ENCODE data around the gene STX2.
"Not testable (repeated sequence)": the region's sequence is repeated elsewhere in the genome, so short reads cannot be mapped to it uniquely, and the experiment has no call there.

The STX2 gene

DNA sequence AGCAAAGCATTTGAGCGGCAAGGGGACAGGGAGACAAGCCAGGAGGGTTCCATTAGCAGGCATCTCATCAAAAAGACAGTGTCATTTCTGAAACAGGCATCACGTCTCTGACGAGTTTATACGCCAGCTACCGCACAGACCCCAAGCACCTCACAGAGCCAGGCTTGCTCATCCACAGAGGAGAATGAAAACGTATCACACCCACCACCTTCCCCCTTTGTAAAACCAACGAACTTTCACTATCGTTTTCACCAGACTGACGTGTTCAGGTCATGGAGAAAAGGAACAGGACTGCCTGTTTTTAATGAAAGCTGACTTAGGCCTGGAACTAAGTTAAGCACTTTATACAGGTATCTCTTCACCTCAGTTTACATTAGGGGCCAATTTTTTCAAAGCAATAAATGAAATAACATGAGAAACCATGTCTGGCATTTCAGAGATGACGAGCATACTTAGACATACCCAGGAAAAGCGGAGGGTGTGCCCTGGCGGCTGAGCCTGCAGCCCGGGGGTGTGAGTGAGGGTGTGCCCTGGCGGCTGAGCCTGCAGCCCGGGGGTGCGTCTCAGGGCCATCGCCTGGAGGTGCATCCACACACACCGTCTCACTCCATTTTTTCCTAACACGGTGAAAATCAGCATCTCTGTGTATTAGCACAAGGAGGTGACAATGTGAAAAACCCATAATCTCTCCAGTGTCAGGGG, 41.9 kb downstream of the STX2 start:
- DNase-seq (ENCODE audit: low spot score) = peak; percentile 60

DNA sequence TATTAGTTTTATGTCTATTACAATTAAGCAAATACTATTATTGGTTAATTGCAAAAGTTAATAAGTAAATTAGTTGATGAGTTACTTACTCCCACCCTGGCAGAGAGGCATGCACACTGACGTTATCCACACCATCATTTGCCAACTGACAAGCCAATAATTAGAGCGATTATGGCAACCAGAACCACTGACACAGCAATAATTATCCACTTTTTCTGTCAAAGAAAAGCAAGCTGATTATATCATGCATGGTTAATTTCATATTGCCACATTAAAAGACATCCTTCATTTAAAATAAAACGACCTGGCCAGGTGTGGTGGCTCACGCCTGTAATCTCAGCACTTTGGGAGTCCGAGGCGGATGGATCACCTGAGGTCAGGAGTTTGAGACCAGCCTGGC, 43.1 kb downstream of the STX2 start:
- DNase-seq (ENCODE audit: low spot score) = no peak

DNA sequence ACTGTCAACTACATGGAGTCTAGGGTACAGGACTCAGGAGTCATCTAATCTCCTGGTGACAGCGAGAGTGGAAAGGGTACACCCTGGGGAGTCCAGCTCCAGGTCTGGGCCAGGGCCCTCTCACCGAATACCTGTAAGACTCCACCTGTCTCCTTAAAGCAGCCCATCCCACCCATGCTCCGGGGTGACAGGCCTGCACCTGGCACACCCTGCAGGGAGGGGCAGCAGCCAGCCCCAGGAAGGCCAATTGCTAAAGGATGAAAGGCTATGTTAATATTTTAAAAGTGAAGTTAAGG, 45.5 kb downstream of the STX2 start:
- DNase-seq (ENCODE audit: low spot score) = no peak

DNA sequence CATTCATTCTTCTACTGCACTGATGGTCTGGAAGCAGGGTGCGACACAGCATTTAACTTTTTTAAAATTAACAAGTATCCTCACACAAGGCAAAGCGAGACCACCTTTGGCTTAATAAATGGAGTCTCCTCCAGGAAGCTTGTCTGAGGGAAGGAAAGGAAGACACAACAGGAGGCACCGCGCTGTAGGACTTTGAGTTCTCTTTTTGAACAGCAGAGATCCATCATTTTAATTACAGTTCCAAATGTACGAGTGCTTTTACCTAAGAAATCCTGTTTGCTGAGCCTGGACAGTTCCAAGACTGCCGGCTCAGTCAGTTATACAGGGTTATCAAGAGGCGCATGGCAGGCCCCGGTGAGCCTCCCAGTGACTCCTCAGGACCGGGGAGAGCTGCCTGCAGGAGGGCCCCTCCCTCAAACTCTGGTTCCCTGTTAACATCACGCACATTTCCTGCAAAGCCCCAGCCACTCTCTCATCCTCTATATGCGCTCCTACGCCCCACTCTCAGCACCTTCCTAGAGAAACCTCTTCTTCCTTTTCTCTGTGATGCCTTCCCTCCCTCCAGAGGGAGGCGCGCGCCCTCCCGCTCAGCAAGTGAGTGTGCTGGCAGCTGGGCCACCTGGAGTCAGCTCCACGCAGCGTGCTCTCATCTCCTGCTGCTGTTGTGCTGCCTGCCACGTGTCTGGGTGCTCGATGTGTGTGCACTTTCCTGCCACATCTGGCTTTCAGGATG, 46.1 kb downstream of the STX2 start:
- peak; percentile 19 for DNase-seq (ENCODE audit: low spot score)

DNA sequence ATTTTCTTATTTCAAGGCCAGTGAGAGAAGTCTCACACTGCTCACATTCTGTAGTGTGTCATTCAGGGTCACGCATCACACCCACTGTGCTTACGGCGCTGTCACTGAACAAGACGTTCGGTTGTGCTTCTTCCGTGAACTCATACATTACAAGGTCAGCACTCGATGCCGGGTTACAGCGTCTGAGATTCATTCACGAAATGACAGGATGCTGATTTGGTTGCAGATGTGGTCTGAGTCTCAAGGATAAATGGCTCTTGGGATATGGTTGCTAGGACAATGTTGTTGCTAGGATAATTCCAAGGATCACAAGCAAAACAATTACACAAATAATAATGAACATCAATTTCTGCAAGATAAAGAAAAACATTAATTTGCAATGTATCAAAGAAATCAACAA, 47.4 kb downstream of the STX2 start:
- no peak for DNase-seq (ENCODE audit: low spot score)

DNA sequence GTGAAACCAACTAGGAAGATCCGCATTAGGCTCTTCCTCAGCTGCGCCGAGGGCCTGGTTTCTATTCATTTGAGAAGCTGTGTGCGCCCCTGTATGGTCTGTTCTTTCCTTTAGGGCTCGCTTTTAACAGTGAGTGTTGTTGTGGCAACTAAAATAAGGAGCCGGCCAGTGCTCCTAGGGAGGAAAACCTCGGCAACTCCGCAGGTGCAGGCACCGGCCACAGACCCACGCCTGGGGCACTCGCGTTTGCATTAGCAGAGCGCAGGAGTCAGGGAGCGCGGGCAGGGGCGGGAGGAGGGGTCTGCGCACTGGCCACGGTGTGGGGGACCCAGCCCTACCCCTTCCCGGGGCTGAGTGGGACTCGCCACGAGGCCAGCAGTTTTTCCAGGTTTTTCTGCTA, 50.5 kb downstream of the STX2 start:
- no peak for DNase-seq (ENCODE audit: low spot score)

DNA sequence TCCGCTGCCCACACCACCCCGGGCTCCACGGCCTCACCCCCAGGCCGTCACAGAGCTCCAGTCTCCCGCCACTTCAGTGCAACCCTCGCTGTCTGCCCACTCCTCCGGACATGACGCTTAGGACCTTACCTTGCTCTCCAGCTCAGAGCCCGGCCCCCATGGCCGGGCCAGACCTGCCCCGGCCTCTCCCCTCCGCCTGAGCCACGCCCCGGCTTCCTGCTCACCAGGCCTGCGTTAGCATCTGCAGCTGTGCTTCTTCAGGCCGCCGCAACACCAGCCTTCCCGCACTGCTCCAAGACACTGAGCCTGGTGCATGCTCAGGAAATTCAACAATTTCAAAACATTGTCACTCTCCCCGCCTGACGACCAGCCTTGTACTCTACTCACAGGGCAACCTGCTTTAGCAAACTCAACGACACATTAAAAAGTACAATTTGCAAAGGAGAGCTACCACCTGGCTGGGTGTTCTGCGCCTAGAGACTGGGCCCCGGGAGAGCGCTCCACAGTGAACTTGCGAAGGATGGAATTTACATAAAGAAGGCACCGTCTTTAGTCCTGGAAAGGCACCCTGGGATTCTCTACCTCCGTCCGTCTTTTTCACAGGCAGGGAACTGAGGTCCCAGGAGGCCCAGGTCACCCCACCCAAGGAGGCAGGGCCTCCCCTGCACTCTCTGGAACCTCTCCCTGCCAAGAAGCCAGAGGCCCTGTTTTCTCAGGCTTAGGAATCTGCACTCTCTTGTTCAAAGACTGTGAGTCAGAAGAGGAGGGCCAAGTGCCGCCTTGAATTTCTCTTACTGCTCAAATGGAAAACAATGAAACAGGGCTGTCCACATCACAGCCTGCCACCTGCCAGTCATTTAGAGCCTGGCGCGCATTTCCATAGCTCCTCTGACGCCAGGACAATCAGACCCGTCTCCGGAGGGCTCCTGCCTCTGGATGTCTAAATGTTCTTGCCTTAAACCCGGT, 51.3 kb downstream of the STX2 start:
- DNase-seq (ENCODE audit: low spot score) = no peak

DNA sequence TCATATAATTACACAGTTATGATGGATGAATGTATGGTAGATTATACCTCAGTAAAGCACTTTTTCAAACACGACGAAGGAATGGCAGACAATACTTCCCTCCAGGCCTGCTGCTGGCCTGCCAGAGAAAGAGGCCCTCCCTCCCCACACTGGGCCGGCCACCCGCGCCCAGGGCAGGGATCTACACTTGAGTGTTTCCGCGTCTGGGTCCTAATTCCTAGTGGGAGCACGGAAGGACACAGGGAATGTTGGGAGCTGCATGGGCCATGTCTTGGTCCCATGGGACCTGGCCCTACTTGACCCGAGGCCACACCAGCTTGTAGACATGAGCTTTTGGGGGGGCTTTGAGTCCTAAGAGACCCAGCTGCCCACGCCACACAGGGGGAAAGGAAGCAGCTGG, 52.0 kb downstream of the STX2 start:
- DNase-seq (ENCODE audit: low spot score) = no peak

DNA sequence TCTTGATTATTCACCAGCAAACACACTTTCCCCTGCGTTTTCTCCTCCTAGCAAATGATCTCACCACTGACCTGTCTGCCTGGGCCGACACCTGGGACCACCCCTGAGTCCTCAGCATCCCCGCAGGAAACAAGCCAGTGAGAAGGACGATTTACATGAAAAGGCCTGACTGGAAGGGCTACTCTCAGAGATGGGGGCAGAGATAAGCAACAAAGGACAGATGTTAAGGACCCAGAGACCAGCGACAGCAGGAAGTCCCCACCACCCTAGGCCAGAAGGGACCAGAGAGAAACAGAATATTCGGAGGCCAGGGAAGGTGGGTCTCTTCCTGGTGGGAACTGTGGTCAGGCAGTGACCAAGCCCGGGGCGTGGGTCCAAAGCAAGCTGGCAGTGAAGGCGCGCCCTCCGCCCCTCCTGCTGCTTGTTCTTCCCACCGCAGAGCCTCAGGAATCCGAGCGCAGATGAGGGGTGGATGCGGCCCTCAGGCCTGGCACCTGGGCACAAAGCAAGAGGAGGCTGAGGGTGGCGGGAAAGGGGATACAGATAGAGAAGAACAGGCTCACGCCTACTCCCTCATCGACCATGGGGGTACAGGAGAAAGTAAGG, 55.8 kb downstream of the STX2 start:
- no peak for DNase-seq (ENCODE audit: low spot score)

DNA sequence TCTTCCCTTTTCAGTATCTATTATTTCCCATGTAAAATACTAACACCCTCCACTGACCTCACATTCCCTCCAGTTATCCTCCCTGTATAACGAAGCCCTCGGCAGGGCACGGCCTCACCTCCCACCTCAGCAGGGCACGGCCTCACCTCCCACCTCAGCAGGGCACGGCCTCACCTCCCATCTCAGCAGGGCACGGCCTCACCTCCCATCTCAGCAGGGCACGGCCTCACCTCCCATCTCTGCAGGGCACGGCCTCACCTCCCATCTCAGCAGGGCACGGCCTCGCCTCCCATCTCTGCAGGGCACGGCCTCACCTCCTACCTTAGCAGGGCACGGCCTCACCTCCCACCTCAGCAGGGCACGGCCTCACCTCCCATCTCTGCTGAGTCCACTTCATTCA, 56.8 kb downstream of the STX2 start:
- not testable (repeated sequence) for DNase-seq (ENCODE audit: low spot score)

DNA sequence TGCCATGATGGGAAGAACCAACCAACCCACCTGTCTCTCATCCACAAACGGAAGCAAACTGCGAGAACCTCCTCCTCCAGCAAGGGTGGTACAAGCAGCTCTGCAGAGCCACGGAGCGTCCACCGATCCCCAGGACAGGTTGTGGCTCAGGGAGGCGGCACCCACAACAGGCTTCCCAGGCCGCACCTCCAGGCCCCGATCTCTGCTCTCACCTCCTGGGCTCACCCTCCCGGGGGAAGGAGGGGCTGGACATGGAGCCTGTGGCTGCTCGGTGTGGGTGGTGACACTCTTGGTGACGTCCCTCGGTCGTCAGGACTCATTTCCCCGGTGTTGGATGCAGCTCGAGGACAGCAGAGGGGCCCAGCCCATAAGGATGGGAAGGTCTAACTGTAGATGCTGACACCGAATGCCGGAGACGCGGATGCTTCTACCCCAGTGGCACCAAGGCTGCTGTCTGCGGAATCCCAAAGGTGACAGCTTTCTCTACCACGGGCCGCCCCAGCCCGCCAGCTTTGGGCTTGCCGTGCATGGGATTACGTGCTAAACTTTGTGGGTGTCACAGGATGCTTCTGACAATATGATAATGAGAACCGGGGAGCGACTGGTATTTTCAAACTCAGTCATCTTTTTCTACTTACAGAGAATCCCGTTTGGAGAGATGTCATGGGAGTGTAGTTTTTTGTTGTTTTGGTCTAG, 58.0 kb downstream of the STX2 start:
- no peak for DNase-seq (ENCODE audit: low spot score)

DNA sequence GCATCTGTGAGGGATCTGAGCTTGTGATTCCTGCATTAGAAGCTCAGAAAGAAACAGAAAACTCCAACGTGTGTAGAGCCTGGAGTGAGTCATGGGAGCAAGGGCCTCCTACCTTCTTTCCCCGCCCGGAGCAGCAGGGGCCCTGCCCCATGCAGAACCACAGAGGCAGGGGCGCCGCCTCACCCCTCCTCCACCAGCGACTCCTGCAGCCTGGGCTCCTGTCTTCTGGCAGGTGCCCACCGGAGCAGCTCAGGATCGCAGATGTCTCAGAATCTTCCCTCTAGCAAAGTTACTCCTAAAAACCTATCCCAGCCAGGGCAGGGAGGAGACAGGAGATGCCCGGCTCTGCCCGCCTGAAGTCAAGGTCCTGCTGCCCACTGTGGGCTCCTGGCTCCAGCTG, 58.7 kb downstream of the STX2 start:
- no peak for DNase-seq (ENCODE audit: low spot score)

DNA sequence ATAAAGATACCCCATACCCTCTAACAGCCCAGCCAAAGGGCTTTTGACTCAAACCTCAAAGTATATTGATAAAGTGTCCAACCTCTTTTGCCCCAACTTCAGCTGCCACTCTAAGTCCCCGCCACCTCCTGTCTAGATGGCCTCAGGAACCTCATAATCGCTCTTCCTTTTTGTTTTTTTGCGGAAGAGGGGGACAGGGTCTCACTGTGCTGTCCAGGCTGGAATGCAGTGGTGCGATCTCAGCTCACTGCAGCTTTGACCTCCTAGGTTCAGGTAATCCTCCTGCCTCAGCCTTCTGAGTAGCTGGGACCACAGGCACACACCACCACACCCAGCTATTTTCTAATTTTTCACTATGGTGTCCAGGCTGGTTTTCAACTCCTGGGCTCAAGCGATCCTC, 60.3 kb downstream of the STX2 start:
- DNase-seq (ENCODE audit: low spot score) = no peak

DNA sequence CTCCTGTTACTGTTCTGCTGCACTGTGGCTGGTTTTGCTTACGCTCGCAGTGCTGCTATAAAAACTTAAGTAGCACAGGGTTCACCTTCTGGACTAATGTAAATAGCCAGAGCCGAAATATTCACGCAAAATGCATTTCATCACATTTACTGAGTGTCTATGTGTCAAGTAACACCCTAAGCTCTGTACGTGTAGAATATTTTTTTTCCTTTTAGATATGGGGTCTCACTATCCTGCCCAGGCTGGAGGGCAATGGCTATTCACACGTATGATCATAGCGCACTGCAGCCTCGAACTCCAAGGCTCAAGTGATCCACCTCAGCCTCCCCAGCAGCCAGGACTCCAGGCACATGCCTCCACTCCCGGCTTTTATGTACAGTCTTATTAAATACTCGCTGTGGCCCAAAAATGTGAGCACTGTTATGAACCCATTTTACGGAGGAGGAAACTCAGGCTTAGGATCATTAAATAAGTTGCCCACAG, 62.2 kb downstream of the STX2 start:
- DNase-seq (ENCODE audit: low spot score) = no peak

DNA sequence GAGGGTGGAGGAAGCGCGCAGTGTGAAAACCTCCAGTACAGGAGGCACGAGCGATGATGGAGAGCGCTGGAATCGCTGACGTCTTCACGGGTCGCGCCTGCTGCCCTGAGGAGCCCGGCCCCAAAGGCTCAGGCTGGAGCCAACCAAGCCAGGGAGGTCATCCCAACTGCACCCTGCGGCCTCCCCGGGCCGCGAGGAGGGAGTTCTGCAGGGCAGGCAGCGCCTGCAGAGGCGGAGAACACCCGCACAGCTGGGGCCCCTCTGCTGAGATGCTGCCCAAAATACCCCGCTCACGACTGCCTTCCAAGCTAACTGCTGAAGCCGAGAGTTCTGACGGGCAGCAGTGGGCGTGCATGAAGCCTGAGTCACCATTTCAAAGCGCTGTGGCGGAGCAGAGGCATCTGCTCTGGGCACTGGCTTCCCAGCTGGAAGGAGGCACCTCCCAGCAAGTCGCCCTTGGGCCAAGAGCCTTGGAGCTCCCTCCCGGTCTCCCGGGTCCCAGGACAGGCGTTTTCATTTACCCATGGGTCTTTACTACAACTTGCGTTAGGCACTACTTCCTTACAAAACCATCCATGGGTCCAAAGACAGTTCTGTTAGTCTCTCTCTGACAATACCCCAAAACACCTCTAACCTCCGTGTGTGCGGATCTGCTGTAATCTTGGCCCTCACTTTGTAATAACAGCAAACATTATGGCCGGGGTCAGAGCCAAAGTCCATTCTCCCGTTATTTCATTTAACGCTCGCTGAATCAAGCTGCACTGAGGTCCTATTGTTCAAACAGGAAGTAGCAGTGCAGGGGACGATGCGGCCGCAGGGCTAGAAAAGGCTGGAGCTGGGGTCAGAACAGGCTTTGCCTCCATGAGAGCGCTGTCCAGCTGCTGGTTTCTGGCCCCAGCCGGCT, 62.8 kb downstream of the STX2 start:
- DNase-seq (ENCODE audit: low spot score) = peak; percentile 22

DNA sequence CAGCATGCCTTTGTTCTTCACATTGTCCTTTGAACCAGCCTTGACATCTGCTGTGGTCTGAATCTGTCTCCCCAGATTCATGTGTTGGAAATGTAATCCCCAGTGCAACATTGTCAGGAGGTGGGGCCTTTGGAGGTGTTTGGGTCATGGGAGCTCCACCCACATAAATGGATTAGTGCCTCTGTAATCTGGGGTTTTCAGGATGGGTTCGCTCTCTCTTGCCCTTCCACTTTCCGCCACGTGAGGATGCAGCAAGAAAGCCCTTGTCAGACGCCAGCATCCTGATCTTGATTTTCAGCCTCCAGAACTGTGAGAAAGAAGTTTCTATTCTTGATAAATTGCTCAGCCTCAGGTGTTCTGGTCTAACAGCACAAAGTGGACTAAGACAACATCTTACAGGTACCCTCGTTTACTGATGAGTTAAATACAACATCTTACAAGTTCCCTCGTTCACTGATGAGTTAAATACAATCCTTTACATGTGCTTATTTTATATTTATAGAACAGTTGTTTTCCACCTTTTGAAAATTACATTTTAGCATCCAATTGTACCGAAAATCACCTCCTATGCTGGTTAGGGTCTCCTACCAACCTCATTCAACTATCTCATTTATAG, 68.5 kb downstream of the STX2 start:
- DNase-seq (ENCODE audit: low spot score) = no peak

DNA sequence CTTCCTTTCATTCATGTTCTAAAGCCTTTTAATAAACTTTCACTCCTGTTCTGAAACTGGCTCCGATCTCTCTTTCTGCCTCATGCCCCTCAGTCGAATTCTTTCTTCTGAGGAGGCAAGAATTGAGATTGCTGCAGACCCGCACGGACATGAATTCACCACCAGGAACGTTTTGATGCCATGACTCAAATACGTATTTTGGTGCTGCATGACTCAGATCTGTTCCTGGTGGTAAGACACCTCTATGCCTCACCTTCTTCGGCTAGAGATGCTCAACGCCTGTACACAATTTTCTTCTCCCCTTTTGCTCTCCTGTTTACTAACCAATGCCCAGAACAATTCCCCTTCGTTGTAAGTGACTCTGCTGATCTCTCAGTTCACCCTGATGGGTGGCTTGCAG, 70.9 kb downstream of the STX2 start:
- peak; percentile 51 for DNase-seq (ENCODE audit: low spot score)

DNA sequence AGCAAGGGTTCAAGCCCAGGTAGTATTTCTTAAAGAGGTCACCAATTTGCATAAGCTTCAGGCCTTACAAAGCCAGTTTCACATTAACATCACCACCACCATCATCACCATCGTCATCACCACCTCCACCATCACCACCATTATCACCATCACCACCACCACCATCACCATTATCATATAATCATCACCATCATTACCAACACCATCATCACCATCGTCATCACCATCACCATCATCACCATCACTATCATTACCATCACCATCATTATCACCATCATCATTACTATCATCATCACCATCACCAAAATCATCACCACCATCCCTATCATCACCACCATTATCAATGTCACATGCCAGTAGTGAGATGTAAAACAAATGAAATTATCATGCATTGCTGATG, 72.6 kb downstream of the STX2 start:
- DNase-seq (ENCODE audit: low spot score) = no peak

DNA sequence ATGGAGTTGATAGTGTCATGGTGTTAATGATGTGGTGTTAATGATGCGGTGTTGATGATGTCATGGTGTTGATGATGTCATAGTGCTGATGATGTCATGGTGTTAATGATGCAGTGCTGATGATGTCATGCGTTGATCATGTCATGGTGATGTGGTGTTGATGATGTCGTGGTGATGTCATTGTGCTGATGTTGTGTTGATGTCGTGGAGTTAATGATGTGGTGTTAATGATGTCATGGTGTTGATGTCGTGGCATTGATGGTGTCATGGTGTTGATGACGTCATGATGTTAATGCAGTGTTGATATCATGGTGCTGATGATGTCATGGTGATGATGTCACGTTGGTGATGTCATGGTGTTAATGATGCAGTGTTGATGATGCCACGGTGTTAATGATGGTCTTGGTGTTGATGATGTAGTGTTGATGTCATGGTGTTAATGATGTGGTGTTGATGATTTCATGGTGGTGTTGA, 73.8 kb downstream of the STX2 start:
- peak; percentile 5 for DNase-seq (ENCODE audit: low spot score)
